Activated CD4-positive, alpha-beta T cell treated with anti-CD3 and anti-CD28 coated beads, Interleukin-2, amount 50 U/mL, for 48 hours (primary cell): ENCODE data around the gene ZNF799.
A peak's percentile ranks its signal among the peaks of the same experiment; 100 is the strongest.
"Not testable (repeated sequence)": the region's sequence is repeated elsewhere in the genome, so short reads cannot be mapped to it uniquely, and the experiment has no call there.

Experiments
- DNase-seq, 2 experiments: peaks; one replicate each; pipeline ENCODE4 v3.0.0-alpha.2; 2020

The ZNF799 gene

GRCh38 chr19:12400633-12401502, at the start of gene ZNF799:
Gene ZNF799 (minus strand): TSS chr19:12401271. CDS start chr19:12401070, 201 bp downstream.
- peak; percentile 90 to 95 for DNase-seq

- DNase-seq = no peak
These were observed 49.8 kb upstream of the ZNF799 start for GRCh38 chr19:12450844-12451243.

GRCh38 chr19:12448808-12449207, 47.7 kb upstream of the ZNF799 start:
- DNase-seq = no peak

- DNase-seq = peak; percentile 100
These were observed 39.7 kb upstream of the ZNF799 start, which contains the start of gene ZNF443 for GRCh38 chr19:12440541-12441316. Gene ZNF443 (minus strand): TSS chr19:12441021. CDS start chr19:12440914, 107 bp downstream.

GRCh38 chr19:12439686-12440540, 38.8 kb upstream of the ZNF799 start:
- DNase-seq = peak; percentile 62 to 67

- DNase-seq = not testable (repeated sequence)
These were observed 29.7 kb upstream of the ZNF799 start for GRCh38 chr19:12430726-12431299.

- no peak for DNase-seq
These were observed 24.8 kb upstream of the ZNF799 start for GRCh38 chr19:12425888-12426274.

- no peak for DNase-seq
These were observed 24.3 kb upstream of the ZNF799 start for GRCh38 chr19:12425236-12425887.

GRCh38 chr19:12417273-12417672, 16.2 kb upstream of the ZNF799 start:
- DNase-seq = not testable (repeated sequence)

- DNase-seq = no peak
These were observed 10.8 kb upstream of the ZNF799 start for GRCh38 chr19:12411893-12412292.

GRCh38 chr19:12399901-12400632, 1.0 kb downstream of the ZNF799 start:
- DNase-seq = peak; percentile 38 to 51

- not testable (repeated sequence) for DNase-seq
These were observed 9.9 kb downstream of the ZNF799 start for GRCh38 chr19:12391148-12391547.

- not testable (repeated sequence) for DNase-seq
These were observed 14.7 kb downstream of the ZNF799 start for GRCh38 chr19:12386365-12386764.

- DNase-seq = no peak
These were observed 20.7 kb downstream of the ZNF799 start for GRCh38 chr19:12380444-12380737.

- no peak for DNase-seq
These were observed 21.2 kb downstream of the ZNF799 start for GRCh38 chr19:12379732-12380443.

- no peak for DNase-seq
These were observed 27.0 kb downstream of the ZNF799 start for GRCh38 chr19:12374026-12374425.

GRCh38 chr19:12365236-12366162, 35.6 kb downstream of the ZNF799 start, which contains the start of gene ZNF442:
Gene ZNF442 (minus strand): TSS chr19:12365683. CDS start chr19:12363631, 2,052 bp downstream.
- peak; percentile 88 to 93 for DNase-seq

- DNase-seq = no peak
These were observed 36.5 kb downstream of the ZNF799 start for GRCh38 chr19:12364391-12365235.
